ENCODE data around the gene SPACA6. TPM values are rescaled to one million over a fixed set of nuclear protein-coding genes. Genes with fewer than 3 reads are reported as not detected.

The SPACA6 gene
- total and polyA plus RNA-seq, 2 experiments from 2014 or later: 7.2 to 13.1 TPM

- DNase-seq (ENCODE audit: low spot score): peak; percentile 95
- TF ChIP-seq EZH2 (IDR thresholded peaks at IDR 0.05; ENCODE audit: borderline replicate concordance): no peak
- TF ChIP-seq EZH2phosphoT487 (IDR thresholded peaks at IDR 0.05; ENCODE audit: low read depth, severe bottlenecking, unreplicated experiment): no peak
- 6% methylated on average over 2 of the region's 63 CpGs for WGBS (ENCODE audit: low lambda C conversion rate, missing lambda C conversion rate)
- no peaks in the 10 kb centered on the region for H3K27me3 ChIP-seq
- H3K9me2 ChIP-seq (replicated peaks; ENCODE audit: insufficient read depth): no peaks in the 10 kb centered on the region
- H3K4me3 ChIP-seq: peak overlapping the region; percentile 98
- H3K9me3 ChIP-seq (ENCODE audit: low read depth): no peaks in the 10 kb centered on the region
- H3K4me1 ChIP-seq (ENCODE audit: insufficient read depth): peaks cover 20% of the 10 kb centered on the region
- H3K27ac ChIP-seq: peak overlapping the region; percentile 98
- H3K79me2 ChIP-seq: peaks cover 67% of the 10 kb centered on the region
- H3K4me2 ChIP-seq: peak overlapping the region; percentile 92
- no peaks in the 10 kb centered on the region for H3K36me3 ChIP-seq (replicated peaks; ENCODE audit: insufficient read depth, low read depth)
- peak overlapping the region; percentile 68 for H2AFZ ChIP-seq
- peaks cover 29% of the 10 kb centered on the region for H4K20me1 ChIP-seq (ENCODE audit: insufficient read depth, poor library complexity, severe bottlenecking)
These were observed 4.2 kb upstream of the SPACA6 start for GRCh38 chr19:51688671-51689571.

- peak overlapping the region; percentile 98 for H3K27ac ChIP-seq
- peak overlapping the region; percentile 92 for H3K4me2 ChIP-seq
- peak overlapping the region; percentile 53 for H2AFZ ChIP-seq
- DNase-seq (ENCODE audit: low spot score): peak; percentile 69
- 2% methylated on average over 5 of the region's 21 CpGs for WGBS (ENCODE audit: low lambda C conversion rate, missing lambda C conversion rate)
- no peaks in the 10 kb centered on the region for H3K9me2 ChIP-seq (replicated peaks; ENCODE audit: insufficient read depth)
- no peak for TF ChIP-seq EZH2 (IDR thresholded peaks at IDR 0.05; ENCODE audit: borderline replicate concordance)
- TF ChIP-seq EZH2phosphoT487 (IDR thresholded peaks at IDR 0.05; ENCODE audit: low read depth, severe bottlenecking, unreplicated experiment): no peak
- no peak for TF ChIP-seq CTCF (IDR thresholded peaks at IDR 0.05; ENCODE audit: poor library complexity)
- H3K36me3 ChIP-seq (replicated peaks; ENCODE audit: insufficient read depth, low read depth): no peaks in the 10 kb centered on the region
- peaks cover 77% of the 10 kb centered on the region for H3K79me2 ChIP-seq
- H3K4me1 ChIP-seq (ENCODE audit: insufficient read depth): peaks cover 20% of the 10 kb centered on the region
- H3K9me3 ChIP-seq (ENCODE audit: low read depth): no peaks in the 10 kb centered on the region
- H3K4me3 ChIP-seq: peak overlapping the region; percentile 98
- peaks cover 39% of the 10 kb centered on the region for H4K20me1 ChIP-seq (ENCODE audit: insufficient read depth, poor library complexity, severe bottlenecking)
- H3K27me3 ChIP-seq: no peaks in the 10 kb centered on the region
These were observed 3.2 kb upstream of the SPACA6 start for GRCh38 chr19:51689751-51690453.

GRCh38 chr19:51690454-51691073 lies 2.6 kb upstream of the SPACA6 start:
- H2AFZ ChIP-seq: no peak overlapping the region
- peaks cover 82% of the 10 kb centered on the region for H3K79me2 ChIP-seq
- H3K27ac ChIP-seq: peak overlapping the region; percentile 98
- no peaks in the 10 kb centered on the region for H3K9me3 ChIP-seq (ENCODE audit: low read depth)
- 0% methylated on average over 4 of the region's 21 CpGs for WGBS (ENCODE audit: low lambda C conversion rate, missing lambda C conversion rate)
- peaks cover 20% of the 10 kb centered on the region for H3K4me1 ChIP-seq (ENCODE audit: insufficient read depth)
- H3K4me3 ChIP-seq: peak overlapping the region; percentile 98
- H4K20me1 ChIP-seq (ENCODE audit: insufficient read depth, poor library complexity, severe bottlenecking): peaks cover 45% of the 10 kb centered on the region
- no peaks in the 10 kb centered on the region for H3K27me3 ChIP-seq
- H3K9me2 ChIP-seq (replicated peaks; ENCODE audit: insufficient read depth): no peaks in the 10 kb centered on the region
- DNase-seq (ENCODE audit: low spot score): peak; percentile 90
- H3K36me3 ChIP-seq (replicated peaks; ENCODE audit: insufficient read depth, low read depth): no peaks in the 10 kb centered on the region
- TF ChIP-seq CTCF (IDR thresholded peaks at IDR 0.05; ENCODE audit: poor library complexity) (no peak), EZH2phosphoT487 (IDR thresholded peaks at IDR 0.05; ENCODE audit: low read depth, severe bottlenecking, unreplicated experiment) (no peak), EZH2 (IDR thresholded peaks at IDR 0.05; ENCODE audit: borderline replicate concordance) (no peak)
- H3K4me2 ChIP-seq: peak overlapping the region; percentile 92

Data from hepatocyte (in vitro differentiated cells).